GM19239 (cell line): ENCODE data around the gene PI4KA.
"Not testable (repeated sequence)": the region's sequence is repeated elsewhere in the genome, so short reads cannot be mapped to it uniquely, and the experiment has no call there.

ENCODE experiments used
- DNase-seq: peaks from one replicate; pipeline ENCODE4 v3.0.0; 2011; ENCODE audit warnings: low spot score; ENCODE audit not compliant: insufficient read length
- FAIRE-seq: peaks from 2 replicates; lab custom pipeline; 2011; peaks lifted over from hg19 to GRCh38; lab: Jason Lieb, UNC

Gene PI4KA

GRCh38 chr22:20822240-20822639, 36.4 kb downstream of the PI4KA start:
- FAIRE-seq = no peak

GRCh38 chr22:20821717-20822239, 36.8 kb downstream of the PI4KA start:
- DNase-seq, FAIRE-seq: not testable (repeated sequence)

More at GRCh38 chr22:20822240-20822639, 36.4 kb downstream of the PI4KA start:
- no peak for DNase-seq

GRCh38 chr22:20819471-20819870, 39.1 kb downstream of the PI4KA start:
- no peak for FAIRE-seq
- no peak for DNase-seq

GRCh38 chr22:20818471-20818870, 40.1 kb downstream of the PI4KA start:
- DNase-seq = no peak
- FAIRE-seq = no peak

- FAIRE-seq = no peak
- no peak for DNase-seq
Measured at GRCh38 chr22:20816559-20816958, 42.1 kb downstream of the PI4KA start.

- DNase-seq (no peak), FAIRE-seq (no peak)
Measured at GRCh38 chr22:20815477-20816050, 43.0 kb downstream of the PI4KA start.

GRCh38 chr22:20814221-20814808, 44.3 kb downstream of the PI4KA start:
- no peak for DNase-seq
- no peak for FAIRE-seq

GRCh38 chr22:20813056-20813455, 45.6 kb downstream of the PI4KA start:
- DNase-seq (no peak), FAIRE-seq (no peak)

GRCh38 chr22:20811971-20812660, 46.5 kb downstream of the PI4KA start:
- DNase-seq (no peak), FAIRE-seq (no peak)

- DNase-seq (no peak), FAIRE-seq (peak; percentile 8)
Measured at GRCh38 chr22:20811171-20811570, 47.4 kb downstream of the PI4KA start.

- FAIRE-seq = no peak
- no peak for DNase-seq
Measured at GRCh38 chr22:20810645-20811044, 48.0 kb downstream of the PI4KA start.

GRCh38 chr22:20809538-20810185, 48.9 kb downstream of the PI4KA start:
- no peak for FAIRE-seq
- DNase-seq = no peak

- DNase-seq (no peak), FAIRE-seq (no peak)
Measured at GRCh38 chr22:20808844-20809243, 49.8 kb downstream of the PI4KA start.

- no peak for DNase-seq
- FAIRE-seq = no peak
Measured at GRCh38 chr22:20807315-20807752, 51.3 kb downstream of the PI4KA start.

- DNase-seq (no peak), FAIRE-seq (no peak)
Measured at GRCh38 chr22:20805972-20806471, 52.6 kb downstream of the PI4KA start.

- no peak for FAIRE-seq
- no peak for DNase-seq
Measured at GRCh38 chr22:20804650-20805049, 54.0 kb downstream of the PI4KA start.

- DNase-seq (no peak), FAIRE-seq (no peak)
Measured at GRCh38 chr22:20803696-20804324, 54.8 kb downstream of the PI4KA start.

- DNase-seq = no peak
Measured at GRCh38 chr22:20802922-20803553, 55.6 kb downstream of the PI4KA start.

GRCh38 chr22:20802452-20802851, 56.2 kb downstream of the PI4KA start:
- FAIRE-seq (no peak), DNase-seq (no peak)

More at GRCh38 chr22:20802922-20803553, 55.6 kb downstream of the PI4KA start:
- no peak for FAIRE-seq

GRCh38 chr22:20799449-20799848, 59.2 kb downstream of the PI4KA start:
- no peak for DNase-seq
- no peak for FAIRE-seq
